K562 (cell line): ENCODE measurements around the gene C3. TPM values are rescaled to one million over a fixed set of nuclear protein-coding genes. Genes with fewer than 3 reads are reported as not detected.
A peak's percentile ranks its signal among the peaks of the same experiment; 100 is the strongest.

Experiments used
- ATAC-seq: fragments of 200-7000 bp; cut with Tn5 transposase; 3 replicates; pipeline ENCODE4 v1.9.1; 2020; ENCODE audit warnings: moderate library complexity
- BruUV-seq: library from RNA; stranded (reverse); fragments of 400-500 nt; replicated peaks from 2 replicates; lab custom pipeline; 2021; lab: Mats Ljungman, UMichigan
- CTCF ChIA-PET: fragments of 300-600 bp; formaldehyde crosslinking; extraction: SDS; loops from one replicate; lab custom pipeline; 2021; ENCODE audit warnings: low intra/inter-chr PET ratio; lab: Yijun Ruan, JAX
- POLR2A ChIA-PET: fragments of 300-600, 350-650 bp; sonication (Branson Sonifier 250); formaldehyde crosslinking; extraction: SDS; loops from one replicate; lab custom pipeline; 2021; ENCODE audit warnings: antibody characterized with exemption, inconsistent platforms; lab: Yijun Ruan, JAX
- DNase-seq, 4 experiments: peaks; one replicate each; pipeline versions ENCODE4 v3.0.0 to v3.0.0-alpha.2; 2011 to 2018; ENCODE audit warnings: low spot score in 3 of 4, mixed read lengths in 3 of 4; ENCODE audit errors: extremely low read depth in 1 of 4
- FAIRE-seq: peaks from 2 replicates; lab custom pipeline; 2011; peaks lifted over from hg19 to GRCh38; lab: Jason Lieb, UNC
- H2AFZ ChIP-seq: 2 replicates; pipeline ENCODE4 v1.6.0; 2011; ENCODE audit warnings: low read depth, low read length, control low read depth, inconsistent platforms
- H3K27ac ChIP-seq: fragments of 200-600 bp; 3 replicates; pipeline ENCODE4 v1.8.0; 2011; ENCODE audit warnings: low read depth, mild to moderate bottlenecking, control low read depth, inconsistent platforms, low read length, moderate library complexity, mixed read lengths; ENCODE audit errors: extremely low read depth
- H3K27me3 ChIP-seq, 2 experiments: fragments of 300-600 bp in 1 of 2; 2 replicates in 1 of 2; 3 replicates in 1 of 2; pipeline versions ENCODE4 v1.6.0 to v1.8.0; 2011; ENCODE audit warnings: inconsistent platforms in 2 of 2, low read length in 2 of 2, mild to moderate bottlenecking in 1 of 2, mixed read lengths in 1 of 2, moderate library complexity in 1 of 2; ENCODE audit not compliant: control insufficient read depth in 2 of 2, insufficient read depth in 2 of 2
- H3K36me3 ChIP-seq: fragments of 300-600 bp; 3 replicates; pipeline ENCODE4 v1.8.0; 2011; ENCODE audit warnings: mild to moderate bottlenecking, low read length, inconsistent platforms; ENCODE audit not compliant: control insufficient read depth, insufficient read depth
- H3K4me1 ChIP-seq, 2 experiments: fragments of 200-600 bp in 1 of 2; replicated peaks in 1 of 2; 2 replicates in 1 of 2; 3 replicates in 1 of 2; pipeline versions ENCODE4 v1.5.1 to v1.8.0; 2011; ENCODE audit warnings: inconsistent platforms in 2 of 2, low read length in 2 of 2, mild to moderate bottlenecking in 1 of 2, mixed read lengths in 1 of 2, moderate library complexity in 1 of 2; ENCODE audit not compliant: control insufficient read depth in 2 of 2, insufficient read depth in 2 of 2
- H3K4me2 ChIP-seq: 2 replicates; pipeline ENCODE4 v1.6.1; 2011; ENCODE audit warnings: low read length, control low read depth, inconsistent platforms, mixed read lengths; ENCODE audit not compliant: insufficient read depth
- H3K4me3 ChIP-seq: fragments of 200-600 bp; sonication (generic), shearing (Covaris generic); 2 replicates; pipeline ENCODE4 v1.5.1; 2016; ENCODE audit warnings: control low read depth, inconsistent platforms
- H3K79me2 ChIP-seq: fragments of 200-600 bp; 3 replicates; pipeline ENCODE4 v1.8.0; 2011; ENCODE audit warnings: low read length, inconsistent platforms; ENCODE audit not compliant: control insufficient read depth, insufficient read depth
- H3K9ac ChIP-seq, 2 experiments: 2 replicates each; pipeline versions ENCODE4 v1.6.0 to v1.6.1; 2011; ENCODE audit warnings: low read depth in 2 of 2, low read length in 2 of 2, control low read depth in 1 of 2, inconsistent platforms in 1 of 2, mild to moderate bottlenecking in 1 of 2, mixed read lengths in 1 of 2; ENCODE audit not compliant: insufficient read depth in 1 of 2
- H3K9me1 ChIP-seq: one replicate; pipeline ENCODE4 v1.6.0; 2011; ENCODE audit warnings: inconsistent platforms, mild to moderate bottlenecking, low read length, moderate library complexity; ENCODE audit not compliant: control insufficient read depth, insufficient read depth
- H3K9me3 ChIP-seq: replicated peaks from 2 replicates; pipeline ENCODE4 v1.5.1; 2011; ENCODE audit warnings: low read depth, low read length, inconsistent platforms; ENCODE audit not compliant: control insufficient read depth, insufficient read depth
- H4K20me1 ChIP-seq: replicated peaks from 2 replicates; pipeline ENCODE4 v1.6.1; 2011; ENCODE audit warnings: low read length, inconsistent platforms, mixed read lengths; ENCODE audit not compliant: control insufficient read depth, insufficient read depth
- CEBPZ ChIP-seq: fragments of 150-350 bp; IDR thresholded peaks from 2 replicates; pipeline ENCODE4 v1.6.1; 2014; ENCODE audit warnings: low read depth, mild to moderate bottlenecking, low read length, borderline replicate concordance
- DEAF1 ChIP-seq: fragments of 450-650 bp; formaldehyde crosslinking; IDR thresholded peaks from 2 replicates; pipeline ENCODE4 v1.4.0; 2020; ENCODE audit warnings: mild to moderate bottlenecking, moderate library complexity
- MBD1 ChIP-seq: fragments of 250-450 bp; sonication (Bioruptor Pico); IDR thresholded peaks from 2 replicates; pipeline ENCODE4 v1.8.0; 2022; ENCODE audit warnings: inconsistent platforms
- NELFE ChIP-seq: IDR thresholded peaks from 2 replicates; pipeline ENCODE4 v1.6.1; 2011; ENCODE audit warnings: mild to moderate bottlenecking; ENCODE audit not compliant: insufficient read depth, insufficient read length
- NFXL1 ChIP-seq: fragments of 450-650 bp; formaldehyde crosslinking; IDR thresholded peaks from 2 replicates; pipeline ENCODE4 v1.4.0; 2021; ENCODE audit warnings: mild to moderate bottlenecking
- RBM17 ChIP-seq: fragments of 200-400 bp; formaldehyde crosslinking; IDR thresholded peaks from 2 replicates; pipeline ENCODE4 v1.6.1; 2017; ENCODE audit warnings: low read depth, mild to moderate bottlenecking, low read length, borderline replicate concordance
- SAP30 ChIP-seq: fragments of 200-600 bp; sonication (generic); IDR thresholded peaks from 2 replicates; pipeline ENCODE4 v1.6.1; 2012; ENCODE audit warnings: borderline replicate concordance, low read depth, mild to moderate bottlenecking, moderate library complexity, low read length, control low read depth, inconsistent platforms; ENCODE audit not compliant: insufficient read depth, poor library complexity, severe bottlenecking
- SREBF1 ChIP-seq: fragments of 150-350 bp; IDR thresholded peaks from 2 replicates; pipeline ENCODE4 v1.6.1; 2014; ENCODE audit warnings: antibody characterized with exemption, low read depth, low read length, borderline replicate concordance
- ZBTB26 ChIP-seq: fragments of 450-650 bp; formaldehyde crosslinking; IDR thresholded peaks from 2 replicates; pipeline ENCODE4 v1.4.0; 2022; ENCODE audit warnings: missing genetic modification characterization
- ZNF124 ChIP-seq: sonication (generic); formaldehyde crosslinking; IDR thresholded peaks from 2 replicates; pipeline ENCODE4 v1.8.1; 2022; ENCODE audit warnings: missing genetic modification reagents
- WGBS: fragments of 100-300 bp; shearing (Covaris generic); methylation state at CpG from one replicate; pipeline ENCODE4 v1.1.6; 2016; ENCODE audit warnings: low coverage, mixed read lengths; ENCODE audit not compliant: insufficient coverage; ENCODE audit errors: missing lambda C conversion rate; 5-methylcytosine and 5-hydroxymethylcytosine counted together
- in situ Hi-C: fragments of 300-500 bp; cut with MboI; formaldehyde crosslinking; loops from 4 replicates; pipeline ENCODE4 v1.15.0; 2018; ENCODE audit warnings: inconsistent platforms, mixed read lengths
- intact Hi-C: fragments of 100-400 bp; cut with micrococcal nuclease; formaldehyde crosslinking; loops from 2 replicates; pipeline ENCODE4 v1.14.2; 2022
- polyA plus RNA-seq, 8 experiments: library from polyadenylated mRNA; depleted of rRNA in 4 of 8; stranded (reverse) in 5 of 8; unstranded in 3 of 8; fragments of >200 nt; fragmentation: Nextera tagmentation in 2 of 8; fragmentation: Illumina TruSeq in 1 of 8; extraction: Ambion mirVana in 2 of 8; extraction: Trizol in 1 of 8; gene quantifications; 2 replicates each; pipeline versions ENCODE4 v1.2.1 to v1.2.3, GENCODE V29; 2011 to 2014; ENCODE audit warnings: inconsistent platforms in 1 of 8, missing spikeins in 1 of 8
- total RNA-seq, 7 experiments: library from RNA; depleted of rRNA in 6 of 7; stranded (reverse); fragments of >200 nt in 6 of 7; fragmentation: Illumina TruSeq in 2 of 7; extraction: Trizol in 2 of 7; gene quantifications; 2 replicates each; pipeline versions ENCODE4 v1.2.1 to v1.2.3, GENCODE V29; 2011 to 2021; ENCODE audit warnings: low replicate concordance in 1 of 7

The C3 gene
- total and polyA plus RNA-seq, 9 of the 15 experiments (the other 6 are each of a cell fraction or from before 2014, with no cell fraction given) = 0.59 to 10.6 (median 2.2) TPM

- CTCF ChIA-PET = interaction anchor here (0.7 kb wide), 1 partner anchor 268 kb away, joined by 4 read pairs; no protein-coding TSS in a partner anchor
- BruUV-seq = no TSS peak
- peaks cover 3% of the 10 kb centered on the region; the same call in 1 of the 3 replicates for H3K36me3 ChIP-seq
- FAIRE-seq (no peak), DNase-seq (peak in 3 of 4 experiments; percentile 31 to 56 (median 54)), ATAC-seq (no peak)
- no peaks in the 10 kb centered on the region for H3K9me1 ChIP-seq
- H3K4me2 ChIP-seq = peak overlapping the region; percentile 14; the same call in 1 of the 2 replicates
- H4K20me1 ChIP-seq = no peaks in the 10 kb centered on the region
- no peaks in the 10 kb centered on the region for H3K27me3 ChIP-seq
- intact Hi-C loops (loop anchor here (10.0 kb wide), 1 partner anchor 219 kb away; no protein-coding TSS in a partner anchor), in situ Hi-C loops (no loop called here)
- no peak overlapping the region for H3K4me3 ChIP-seq
- H3K27ac ChIP-seq = no peak overlapping the region
- 74% methylated on average over 17 of the region's 29 CpGs for WGBS
- no peak overlapping the region for H2AFZ ChIP-seq
- POLR2A ChIA-PET = interaction anchor here (0.6 to 0.9 kb wide), 2 partner anchors 17 to 34 kb away, joined by 3 read pairs; partner anchors contain the start of gene SH2D3A
- peaks cover 34 to 73% of the 10 kb centered on the region in 2 experiments for H3K4me1 ChIP-seq
- H3K9ac ChIP-seq = peak overlapping the region in 1 of 2 experiments; percentile 77; a peak in 2 of 4 replicates
- H3K79me2 ChIP-seq = peaks cover 19% of the 10 kb centered on the region
- H3K9me3 ChIP-seq = no peaks in the 10 kb centered on the region
- TF ChIP-seq ZNF124 (CRISPR knock-in tag) (no peak), CEBPZ (no peak), RBM17 (no peak), SAP30 (no peak), MBD1 (no peak), NFXL1 (no peak), ZBTB26 (CRISPR knock-in tag) (no peak), SREBF1 (no peak), DEAF1 (no peak), NELFE (no peak)
These were observed 13.1 kb upstream of the C3 start for GRCh38 chr19:6733338-6734095.
